Spleen (tissue), 11 donors: ENCODE data around the gene REXO1. TPM values are rescaled to one million over a fixed set of nuclear protein-coding genes. Genes with fewer than 3 reads are reported as not detected.

ENCODE experiments used
- DNase-seq: peaks from one replicate; pipeline ENCODE4 v3.0.0-alpha.2; 2020
- H3K27ac ChIP-seq, 8 donors: fragments of 200-600 bp; sonication (generic) in 7 of 8; 1 replicate in 4 of 8; 2 replicates in 4 of 8; pipeline versions ENCODE4 v1.5.0 to v1.8.0; 2016 to 2021; ENCODE audit warnings: inconsistent platforms in 4 of 8, mild to moderate bottlenecking in 4 of 8, moderate library complexity in 1 of 8
- H3K27me3 ChIP-seq, 7 donors: fragments of 200-600 bp; sonication (generic) in 6 of 7; replicated peaks in 1 of 7; 1 replicate in 4 of 7; 2 replicates in 3 of 7; pipeline versions ENCODE4 v1.5.0 to v1.8.0; 2016 to 2021; ENCODE audit warnings: inconsistent platforms in 3 of 7, mild to moderate bottlenecking in 1 of 7
- H3K36me3 ChIP-seq, 6 donors: fragments of 200-600 bp; sonication (generic) in 5 of 6; 1 replicate in 4 of 6; 2 replicates in 2 of 6; pipeline versions ENCODE4 v1.5.0 to v1.8.0; 2016 to 2021; ENCODE audit warnings: inconsistent platforms in 2 of 6
- H3K4me1 ChIP-seq, 6 donors: fragments of 200-600 bp; sonication (generic) in 5 of 6; 1 replicate in 3 of 6; 2 replicates in 3 of 6; pipeline versions ENCODE4 v1.5.0 to v1.8.0; 2016 to 2021; ENCODE audit warnings: inconsistent platforms in 3 of 6
- H3K4me3 ChIP-seq, 8 donors: fragments of 200-600 bp; sonication (generic) in 7 of 8; 1 replicate in 4 of 8; 2 replicates in 4 of 8; pipeline versions ENCODE4 v1.5.0 to v1.8.0; 2016 to 2021; ENCODE audit warnings: inconsistent platforms in 4 of 8, mild to moderate bottlenecking in 4 of 8, moderate library complexity in 2 of 8
- H3K9me3 ChIP-seq, 8 donors: fragments of 200-600 bp; sonication (generic) in 7 of 8; 1 replicate in 4 of 8; 2 replicates in 4 of 8; pipeline versions ENCODE4 v1.5.0 to v1.8.0; 2016 to 2021; ENCODE audit warnings: inconsistent platforms in 4 of 8
- CTCF ChIP-seq, 11 experiments: fragments of 200-600 bp in 7 of 11; fragments of 450-650 bp in 4 of 11; sonication (generic) in 4 of 11; IDR thresholded peaks in 8 of 11; conservative IDR thresholded peaks in 3 of 11; 1 replicate in 7 of 11; 2 replicates in 4 of 11; pipeline versions ENCODE4 v1.4.0 to v1.8.0; 2016 to 2021; ENCODE audit warnings: antibody characterized with exemption in 11 of 11, inconsistent platforms in 4 of 11, mild to moderate bottlenecking in 1 of 11
- POLR2A ChIP-seq, 3 donors: fragments of 450-650 bp; IDR thresholded peaks; one replicate each; pipeline ENCODE4 v1.5.1; 2017; ENCODE audit warnings: antibody characterized with exemption in 3 of 3, mild to moderate bottlenecking in 1 of 3
- POLR2AphosphoS5 ChIP-seq, 3 donors: sonication (generic); formaldehyde crosslinking; IDR thresholded peaks; one replicate each; pipeline ENCODE4 v1.5.1; 2017; ENCODE audit warnings: antibody characterized with exemption in 3 of 3
- WGBS, 5 donors: extraction: QIAGEN DNeasy Blood & Tissue Kit in 3 of 5; methylation state at CpG; one replicate each; pipeline versions ENCODE4 v1.1.5 to v1.1.7; 2013 to 2018; 5-methylcytosine and 5-hydroxymethylcytosine counted together
- intact Hi-C: fragments of 100-400 bp; cut with DNase I; formaldehyde crosslinking; loops from one replicate; pipeline ENCODE4 v1.15.0; 2023; ENCODE audit warnings: low total_unique reads
- polyA plus RNA-seq, 3 donors: library from polyadenylated mRNA; stranded (reverse); fragments of 200-250 nt; gene quantifications; one replicate each; pipeline ENCODE4 v1.2.1, GENCODE V29; 2013
- total RNA-seq, 7 donors: library from RNA; depleted of rRNA in 3 of 7; stranded (reverse); fragments of >200 nt in 3 of 7; fragmentation: NEBNext Ultra II Directional in 4 of 7; extraction: Animal tissue kit (Norgen Biotek cat#: 25700) in 4 of 7; gene quantifications; one replicate each; pipeline versions ENCODE4 v1.1.0 to v1.2.1, GENCODE V29; 2016 to 2021
- donor health status: healthy with polysubstance abuse.
- donor health status: DM: no; HTN: no; CAD: no; lungs with moderate emphysema.
- donor health status: DM: no; HTN: no; CAD: no.
- donor health status: Bipolar disorder and iron deficiency.
- donor health status: healthy.
- donor health status: DM: no; HTN: no; CAD: no.
- donor health status: DM: yes; HTN: yes; CAD: no.

REXO1 gene
- total and polyA plus RNA-seq, 10 donors = 13.4 to 88.1 (median 50.6) TPM

- intact Hi-C loops = no loop called here
- DNase-seq = peak; percentile 98
- Histone ChIP-seq H3K27ac (peak overlapping the region; percentile 68 to 93 (median 83)), H3K27me3 (no peaks in the 10 kb centered on the region), H3K4me1 (peaks cover 10 to 46% (median 31%) of the 10 kb centered on the region in 6 donors), H3K9me3 (no peaks in the 10 kb centered on the region), H3K36me3 (peaks cover 3 to 36% (median 31%) of the 10 kb centered on the region in 6 donors), H3K4me3 (peak overlapping the region; percentile 45 to 81 (median 51))
- 0 to 2% (median 1%) methylated on average over 44 to 47 of the region's 47 CpGs for WGBS, 5 donors
- peak; percentile 64 to 88 (median 82) for TF ChIP-seq POLR2AphosphoS5 (IDR thresholded peaks at IDR 0.05)
- peak in 10 of 11 experiments; percentile 33 to 72 (median 56) for TF ChIP-seq CTCF (IDR thresholded peaks at IDR 0.05 in 8 of 11, conservative IDR thresholded peaks at IDR 0.05 in 3 of 11)
- no peak for TF ChIP-seq POLR2A (IDR thresholded peaks at IDR 0.05)
Measured at GRCh38 chr19:1812426-1813191, 35.7 kb downstream of the REXO1 start.

GRCh38 chr19:1811942-1812425 lies 36.3 kb downstream of the REXO1 start, which contains the start of gene ATP8B3:
ATP8B3 (minus strand) TSS chr19:1812276; CDS start chr19:1811736, 540 bp downstream.
- intact Hi-C loops = no loop called here
- WGBS, 5 donors = 1 to 4% (median 2%) methylated on average over 9 to 48 of the region's 48 CpGs
- TF ChIP-seq POLR2A (IDR thresholded peaks at IDR 0.05) (no peak), POLR2AphosphoS5 (IDR thresholded peaks at IDR 0.05) (no peak), CTCF (IDR thresholded peaks at IDR 0.05 in 8 of 11, conservative IDR thresholded peaks at IDR 0.05 in 3 of 11) (peak in 8 of 11 experiments; percentile 12 to 51 (median 30))
- Histone ChIP-seq H3K27me3 (no peaks in the 10 kb centered on the region), H3K9me3 (no peaks in the 10 kb centered on the region), H3K27ac (peak within 1 kb of the TSS; percentile 68 to 93 (median 83)), H3K36me3 (peaks cover 0 to 30% (median 25%) of the 10 kb centered on the region in 6 donors), H3K4me3 (peak within 1 kb of the TSS; percentile 45 to 81 (median 51)), H3K4me1 (peaks cover 10 to 46% (median 31%) of the 10 kb centered on the region in 6 donors)
- no peak for DNase-seq

GRCh38 chr19:1811472-1811894 lies 36.8 kb downstream of the REXO1 start:
- TF ChIP-seq CTCF (IDR thresholded peaks at IDR 0.05 in 8 of 11, conservative IDR thresholded peaks at IDR 0.05 in 3 of 11) (no peak), POLR2A (IDR thresholded peaks at IDR 0.05) (no peak), POLR2AphosphoS5 (IDR thresholded peaks at IDR 0.05) (peak in 1 of 3 donors; percentile 56)
- intact Hi-C loops = no loop called here
- peak overlapping the region; percentile 68 to 93 (median 83) for H3K27ac ChIP-seq
- H3K4me1 ChIP-seq = peaks cover 10 to 46% (median 31%) of the 10 kb centered on the region in 6 donors
- H3K27me3 ChIP-seq = no peaks in the 10 kb centered on the region
- H3K36me3 ChIP-seq = peaks cover 0 to 25% (median 20%) of the 10 kb centered on the region in 6 donors
- peak overlapping the region in 7 of 8 donors; percentile 49 to 81 (median 51) for H3K4me3 ChIP-seq
- peak; percentile 86 for DNase-seq
- H3K9me3 ChIP-seq = no peaks in the 10 kb centered on the region
- 24 to 39% (median 35%) methylated on average over 13 of the region's 13 CpGs for WGBS, 5 donors
